Endothelial cell (in vitro differentiated cells): ENCODE data around the gene PRPS1. TPM values are rescaled to one million over a fixed set of nuclear protein-coding genes. Genes with fewer than 3 reads are reported as not detected.
"Not testable (repeated sequence)": the region's sequence is repeated elsewhere in the genome, so short reads cannot be mapped to it uniquely, and the experiment has no call there.

Source experiments
- DNase-seq: peaks from one replicate; pipeline ENCODE4 v3.0.0; 2021; ENCODE audit warnings: low spot score
- H3K27ac Mint-ChIP-seq: one replicate; pipeline ENCODE4 v1.8.0; 2021; ENCODE audit warnings: mixed read lengths, inconsistent platforms; ENCODE audit not compliant: unreplicated experiment
- H3K27me3 Mint-ChIP-seq: one replicate; pipeline ENCODE4 v1.8.0; 2021; ENCODE audit warnings: mild to moderate bottlenecking, moderate library complexity, mixed read lengths, inconsistent platforms; ENCODE audit not compliant: unreplicated experiment
- H3K36me3 Mint-ChIP-seq: one replicate; pipeline ENCODE4 v1.8.0; 2021; ENCODE audit warnings: mild to moderate bottlenecking, low read depth, mixed read lengths, inconsistent platforms; ENCODE audit not compliant: unreplicated experiment
- H3K4me1 Mint-ChIP-seq: one replicate; pipeline ENCODE4 v1.8.0; 2021; ENCODE audit warnings: mild to moderate bottlenecking, mixed read lengths, inconsistent platforms; ENCODE audit not compliant: unreplicated experiment
- H3K4me3 Mint-ChIP-seq: one replicate; pipeline ENCODE4 v1.8.0; 2021; ENCODE audit warnings: mild to moderate bottlenecking, mixed read lengths, inconsistent platforms; ENCODE audit not compliant: unreplicated experiment
- H3K9me3 Mint-ChIP-seq: one replicate; pipeline ENCODE4 v1.8.0; 2021; ENCODE audit warnings: mixed read lengths, inconsistent platforms; ENCODE audit not compliant: unreplicated experiment
- total RNA-seq: library from RNA; stranded (reverse); fragmentation: NEBNext Ultra II Directional; extraction: Animal tissue kit (Norgen Biotek cat#: 25700); gene quantifications from one replicate; pipeline ENCODE4 v1.2.1, GENCODE V29; 2021; ENCODE audit not compliant: unreplicated experiment
- TF ChIP-seq, protein P1 (sequence below): fragments of 200-600 bp; sonication (generic); IDR thresholded peaks from one replicate; pipeline ENCODE4 v1.5.0; 2021; ENCODE audit warnings: antibody characterized with exemption; ENCODE audit not compliant: unreplicated experiment

The PRPS1 gene
- total RNA-seq, 1 donor from 2014 or later = 41.0 TPM

DNA sequence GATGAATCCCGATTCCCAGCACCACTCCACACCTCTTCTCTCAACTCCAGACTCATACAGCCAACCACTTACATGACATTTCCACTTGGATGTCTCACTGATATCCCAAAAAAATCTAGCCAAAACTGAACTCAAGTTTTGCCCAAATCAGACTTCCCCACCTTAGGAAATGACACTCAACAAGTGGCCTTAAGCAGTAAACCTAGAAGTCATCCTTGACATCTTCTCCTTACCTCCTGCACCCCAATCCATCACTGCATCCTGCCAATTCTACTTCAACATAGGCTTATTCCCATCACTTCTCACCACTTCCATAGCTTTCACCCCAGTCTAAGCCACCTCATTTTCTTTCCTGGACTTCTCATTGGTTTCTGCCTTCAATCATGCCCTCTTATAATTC is 39.1 kb downstream of the PRPS1 start:
- peaks cover 5% of the 10 kb centered on the region for H3K4me1 Mint-ChIP-seq
- H3K36me3 Mint-ChIP-seq = no peaks in the 10 kb centered on the region
- no peaks in the 10 kb centered on the region for H3K9me3 Mint-ChIP-seq
- no peak overlapping the region for H3K4me3 Mint-ChIP-seq
- no peak overlapping the region for H3K27ac Mint-ChIP-seq
- DNase-seq = no peak
- no peaks in the 10 kb centered on the region for H3K27me3 Mint-ChIP-seq
- TF ChIP-seq, protein P1, sequence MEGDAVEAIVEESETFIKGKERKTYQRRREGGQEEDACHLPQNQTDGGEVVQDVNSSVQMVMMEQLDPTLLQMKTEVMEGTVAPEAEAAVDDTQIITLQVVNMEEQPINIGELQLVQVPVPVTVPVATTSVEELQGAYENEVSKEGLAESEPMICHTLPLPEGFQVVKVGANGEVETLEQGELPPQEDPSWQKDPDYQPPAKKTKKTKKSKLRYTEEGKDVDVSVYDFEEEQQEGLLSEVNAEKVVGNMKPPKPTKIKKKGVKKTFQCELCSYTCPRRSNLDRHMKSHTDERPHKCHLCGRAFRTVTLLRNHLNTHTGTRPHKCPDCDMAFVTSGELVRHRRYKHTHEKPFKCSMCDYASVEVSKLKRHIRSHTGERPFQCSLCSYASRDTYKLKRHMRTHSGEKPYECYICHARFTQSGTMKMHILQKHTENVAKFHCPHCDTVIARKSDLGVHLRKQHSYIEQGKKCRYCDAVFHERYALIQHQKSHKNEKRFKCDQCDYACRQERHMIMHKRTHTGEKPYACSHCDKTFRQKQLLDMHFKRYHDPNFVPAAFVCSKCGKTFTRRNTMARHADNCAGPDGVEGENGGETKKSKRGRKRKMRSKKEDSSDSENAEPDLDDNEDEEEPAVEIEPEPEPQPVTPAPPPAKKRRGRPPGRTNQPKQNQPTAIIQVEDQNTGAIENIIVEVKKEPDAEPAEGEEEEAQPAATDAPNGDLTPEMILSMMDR = no peak

DNA sequence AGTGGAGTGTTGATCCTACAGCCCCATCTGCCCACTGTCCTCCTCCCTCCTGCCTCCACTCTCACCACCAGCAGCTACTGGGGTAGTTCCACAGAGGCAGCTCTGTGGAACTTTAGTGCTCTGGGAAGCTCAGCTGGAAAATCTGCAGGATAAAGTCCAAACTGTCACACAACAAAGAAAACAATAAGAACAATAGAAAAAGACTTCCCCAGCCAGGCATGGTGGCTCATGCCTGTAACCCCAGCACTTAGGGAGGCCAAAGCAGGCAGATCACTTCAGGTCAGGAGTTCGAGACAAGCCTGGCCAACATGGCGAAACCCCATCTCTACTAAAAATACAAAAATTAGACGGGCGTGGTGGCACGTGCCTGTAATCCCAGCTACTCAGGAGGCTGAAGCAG is 40.4 kb downstream of the PRPS1 start:
- H3K27me3 Mint-ChIP-seq, H3K9me3 Mint-ChIP-seq, H3K27ac Mint-ChIP-seq, H3K4me1 Mint-ChIP-seq, H3K4me3 Mint-ChIP-seq, DNase-seq, H3K36me3 Mint-ChIP-seq: not testable (repeated sequence)

DNA sequence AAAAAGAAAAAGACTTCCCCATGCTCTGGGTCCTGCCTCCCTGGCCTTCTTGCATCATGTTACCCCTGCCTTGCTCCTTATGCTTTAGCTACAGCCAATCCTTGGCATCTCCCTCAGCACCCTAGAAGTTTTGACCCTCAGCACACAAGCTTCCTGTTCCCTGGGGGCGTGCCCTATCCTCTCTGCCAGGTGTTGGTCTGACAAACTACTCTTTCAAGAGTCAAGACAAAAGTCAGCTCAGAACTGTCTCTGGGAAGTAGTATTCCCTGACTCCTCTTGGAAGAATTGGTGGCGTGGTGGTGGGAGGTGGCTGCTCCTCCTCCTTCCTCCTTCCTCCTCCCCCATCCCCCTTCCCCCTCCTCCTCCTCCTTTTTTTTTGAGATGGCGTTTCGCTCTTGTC is 41.0 kb downstream of the PRPS1 start:
- TF ChIP-seq, protein P1 = no peak
- Mint-ChIP-seq H3K27me3 (no peaks in the 10 kb centered on the region), H3K4me3 (no peak overlapping the region), H3K9me3 (no peaks in the 10 kb centered on the region), H3K27ac (no peak overlapping the region), H3K36me3 (no peaks in the 10 kb centered on the region), H3K4me1 (peaks cover 2% of the 10 kb centered on the region)
- no peak for DNase-seq

DNA sequence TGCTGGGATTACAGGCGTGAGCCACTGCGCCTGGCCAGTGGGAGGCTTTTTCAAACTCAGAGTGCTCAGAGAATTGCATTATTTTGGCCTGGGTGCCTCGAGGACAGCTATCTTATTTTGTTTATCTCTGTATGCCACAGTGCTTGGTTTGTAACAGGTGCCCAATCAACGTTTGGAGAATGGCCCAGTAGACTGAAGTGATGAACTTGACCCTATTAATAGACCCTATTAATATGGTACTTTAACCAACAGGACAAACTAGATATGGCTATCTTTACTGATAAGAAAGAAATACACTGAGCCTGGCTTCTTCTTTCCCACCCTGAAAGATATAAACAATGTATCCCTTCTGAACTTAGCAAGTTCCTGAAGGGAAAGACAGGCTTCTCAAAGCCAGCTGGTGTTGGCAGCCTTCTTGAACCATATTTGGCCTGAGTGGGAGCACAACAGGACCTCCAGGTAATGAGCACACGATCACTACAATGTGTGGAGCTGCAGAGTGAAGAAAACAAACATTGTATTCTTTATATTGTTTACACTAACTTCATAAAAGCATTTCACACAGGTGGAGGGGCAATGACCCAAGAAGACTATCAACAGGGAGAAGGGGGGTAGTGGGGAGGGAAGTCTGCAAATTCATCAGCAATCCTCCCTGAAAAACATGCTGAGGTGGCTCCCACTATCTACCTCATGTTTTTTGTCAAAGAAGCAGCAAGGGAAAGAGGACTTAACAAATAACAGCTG is 41.7 kb downstream of the PRPS1 start:
- no peak overlapping the region for H3K4me3 Mint-ChIP-seq
- no peaks in the 10 kb centered on the region for H3K9me3 Mint-ChIP-seq
- DNase-seq = no peak
- peaks cover 2% of the 10 kb centered on the region for H3K4me1 Mint-ChIP-seq
- H3K36me3 Mint-ChIP-seq = no peaks in the 10 kb centered on the region
- no peaks in the 10 kb centered on the region for H3K27me3 Mint-ChIP-seq
- no peak overlapping the region for H3K27ac Mint-ChIP-seq
- TF ChIP-seq, protein P1 = no peak

DNA sequence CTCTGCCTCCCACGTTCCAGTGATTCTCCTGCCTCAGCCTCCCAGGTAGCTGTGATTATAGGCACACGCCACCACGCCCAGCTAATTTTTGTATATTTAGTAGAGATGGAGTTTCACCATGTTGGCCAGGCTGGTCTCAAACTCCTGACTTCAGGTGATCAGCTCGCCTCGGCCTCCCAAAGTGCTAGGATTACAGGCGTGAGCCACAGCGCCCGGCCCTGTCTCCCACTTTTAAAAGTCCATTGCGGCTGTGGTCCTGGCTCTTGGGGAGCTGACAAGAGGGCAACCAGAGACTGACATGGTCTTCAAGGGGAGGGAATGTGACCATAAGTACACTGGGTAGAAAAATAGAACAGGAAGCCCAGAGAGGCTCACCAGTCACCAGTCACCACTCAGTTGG is 42.9 kb downstream of the PRPS1 start:
- H3K27me3 Mint-ChIP-seq, H3K27ac Mint-ChIP-seq, H3K4me1 Mint-ChIP-seq, H3K9me3 Mint-ChIP-seq, H3K4me3 Mint-ChIP-seq, H3K36me3 Mint-ChIP-seq, DNase-seq: not testable (repeated sequence)

DNA sequence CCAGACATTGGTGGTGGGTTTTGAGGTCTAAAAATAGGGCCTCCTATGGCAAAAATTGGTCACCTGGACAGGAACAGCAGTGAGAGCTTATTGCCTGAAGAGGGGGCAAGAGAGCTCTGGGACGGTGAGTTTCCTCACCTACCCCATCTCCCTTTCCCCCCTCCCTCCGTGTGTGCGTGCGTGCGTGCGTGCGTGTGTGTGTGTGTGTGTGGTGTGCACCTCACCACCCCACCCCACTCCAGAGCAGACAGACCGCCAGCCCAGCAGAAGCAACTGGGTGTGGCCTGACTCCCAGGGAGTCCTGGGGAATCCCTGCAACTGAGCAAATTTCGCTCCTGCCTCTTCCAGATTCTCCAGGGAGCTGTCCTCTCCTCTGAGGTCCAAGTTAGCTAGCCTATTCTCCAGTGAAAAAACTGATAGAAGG is 44.7 kb downstream of the PRPS1 start:
- H3K9me3 Mint-ChIP-seq = no peaks in the 10 kb centered on the region
- H3K36me3 Mint-ChIP-seq = no peaks in the 10 kb centered on the region
- TF ChIP-seq, protein P1 = peak; percentile 47
- DNase-seq = peak; percentile 22
- no peak overlapping the region for H3K27ac Mint-ChIP-seq
- no peak overlapping the region for H3K4me3 Mint-ChIP-seq
- H3K4me1 Mint-ChIP-seq = peaks cover 2% of the 10 kb centered on the region
- no peaks in the 10 kb centered on the region for H3K27me3 Mint-ChIP-seq
